Adrenal gland (tissue), 5 donors: ENCODE data around the gene RRBP1.

Experiments used
- POLR2A ChIP-seq, 2 donors: fragments of 450-650 bp; IDR thresholded peaks; one replicate each; pipeline ENCODE4 v1.6.1; 2017; ENCODE audit warnings: antibody characterized with exemption in 2 of 2, mild to moderate bottlenecking in 2 of 2, moderate library complexity in 1 of 2
- TF ChIP-seq, protein P1 (sequence below), 6 experiments: fragments of 450-650 bp in 4 of 6; fragments of 200-600 bp in 2 of 6; sonication (generic) in 1 of 6; IDR thresholded peaks; 1 replicate in 5 of 6; 2 replicates in 1 of 6; pipeline versions ENCODE4 v1.5.1 to v1.8.0; 2016 to 2021; ENCODE audit warnings: antibody characterized with exemption in 6 of 6, mild to moderate bottlenecking in 2 of 6, moderate library complexity in 1 of 6
- donor health status: DM: no; HTN: no; CAD: no.

DNA sequence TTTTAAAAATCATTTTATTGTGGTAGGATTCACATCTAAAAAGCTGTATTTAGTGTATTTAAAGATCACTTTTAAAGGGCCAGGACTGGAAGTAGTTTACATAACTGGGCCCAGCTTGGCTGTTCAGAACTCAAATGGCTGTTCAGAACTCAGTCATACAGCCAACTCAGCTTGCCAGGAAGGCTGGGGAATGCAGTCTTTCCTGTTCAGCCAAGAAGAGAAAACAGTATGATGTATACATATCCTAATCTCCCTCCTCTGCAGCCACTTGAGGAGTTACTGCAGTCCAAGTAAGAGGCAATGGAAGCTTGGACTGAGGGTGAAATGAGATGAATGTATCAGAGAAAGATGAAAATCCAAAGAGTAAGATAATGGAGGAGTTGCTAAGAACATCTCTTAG lies 87.6 kb downstream of the RRBP1 start:
- TF ChIP-seq, protein P1, sequence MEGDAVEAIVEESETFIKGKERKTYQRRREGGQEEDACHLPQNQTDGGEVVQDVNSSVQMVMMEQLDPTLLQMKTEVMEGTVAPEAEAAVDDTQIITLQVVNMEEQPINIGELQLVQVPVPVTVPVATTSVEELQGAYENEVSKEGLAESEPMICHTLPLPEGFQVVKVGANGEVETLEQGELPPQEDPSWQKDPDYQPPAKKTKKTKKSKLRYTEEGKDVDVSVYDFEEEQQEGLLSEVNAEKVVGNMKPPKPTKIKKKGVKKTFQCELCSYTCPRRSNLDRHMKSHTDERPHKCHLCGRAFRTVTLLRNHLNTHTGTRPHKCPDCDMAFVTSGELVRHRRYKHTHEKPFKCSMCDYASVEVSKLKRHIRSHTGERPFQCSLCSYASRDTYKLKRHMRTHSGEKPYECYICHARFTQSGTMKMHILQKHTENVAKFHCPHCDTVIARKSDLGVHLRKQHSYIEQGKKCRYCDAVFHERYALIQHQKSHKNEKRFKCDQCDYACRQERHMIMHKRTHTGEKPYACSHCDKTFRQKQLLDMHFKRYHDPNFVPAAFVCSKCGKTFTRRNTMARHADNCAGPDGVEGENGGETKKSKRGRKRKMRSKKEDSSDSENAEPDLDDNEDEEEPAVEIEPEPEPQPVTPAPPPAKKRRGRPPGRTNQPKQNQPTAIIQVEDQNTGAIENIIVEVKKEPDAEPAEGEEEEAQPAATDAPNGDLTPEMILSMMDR (IDR thresholded peaks at IDR 0.05), result no peak
- TF ChIP-seq POLR2A (IDR thresholded peaks at IDR 0.05), result no peak
